PC-9 (cell line): ENCODE data around the gene ARHGAP24.

Source experiments
- CTCF ChIP-seq: fragments of 200-600 bp; sonication (generic); conservative IDR thresholded peaks from 2 replicates; pipeline ENCODE4 v1.6.1; 2017; ENCODE audit warnings: mixed run types, antibody characterized with exemption, mild to moderate bottlenecking, moderate library complexity
- EZH2 ChIP-seq: fragments of 200-600 bp; sonication (generic); IDR thresholded peaks from 2 replicates; pipeline ENCODE4 v1.8.0; 2017; ENCODE audit warnings: antibody characterized with exemption, low read depth

GRCh38 chr4:86034616-86035015, 559.7 kb downstream of the ARHGAP24 start:
- no peak for TF ChIP-seq CTCF
- TF ChIP-seq EZH2, result no peak
